HG03108 (cell line): Measurements from ENCODE around the gene PNMT.
"Not testable (repeated sequence)": the region's sequence is repeated elsewhere in the genome, so short reads cannot be mapped to it uniquely, and the experiment has no call there.

Source experiments
- ATAC-seq: cut with Tn5 transposase; IDR thresholded peaks from one replicate; pipeline ENCODE4 v1.9.1; 2021; ENCODE audit warnings: moderate library complexity; ENCODE audit not compliant: unreplicated experiment

Gene PNMT

GRCh38 chr17:39704821-39705551, 36.7 kb downstream of the PNMT start:
- no peak for ATAC-seq

- ATAC-seq = no peak
Measured at GRCh38 chr17:39705786-39706348, 37.6 kb downstream of the PNMT start.

- no peak for ATAC-seq
Measured at GRCh38 chr17:39706383-39706782, 38.1 kb downstream of the PNMT start.

GRCh38 chr17:39706921-39707337, 38.7 kb downstream of the PNMT start:
- no peak for ATAC-seq

GRCh38 chr17:39709319-39709997, 41.2 kb downstream of the PNMT start:
- ATAC-seq = no peak

- ATAC-seq = no peak
Measured at GRCh38 chr17:39709998-39710964, 42.0 kb downstream of the PNMT start.

GRCh38 chr17:39711071-39711470, 42.8 kb downstream of the PNMT start:
- not testable (repeated sequence) for ATAC-seq

GRCh38 chr17:39711851-39712250, 43.6 kb downstream of the PNMT start:
- ATAC-seq = no peak

GRCh38 chr17:39714234-39714633, 46.0 kb downstream of the PNMT start:
- ATAC-seq = no peak

GRCh38 chr17:39715375-39716072, 47.3 kb downstream of the PNMT start:
- ATAC-seq = no peak

- ATAC-seq = no peak
Measured at GRCh38 chr17:39716073-39716818, 48.0 kb downstream of the PNMT start.

GRCh38 chr17:39716879-39717536, 48.8 kb downstream of the PNMT start:
- ATAC-seq = no peak

- ATAC-seq = no peak
Measured at GRCh38 chr17:39717660-39718059, 49.4 kb downstream of the PNMT start.

- ATAC-seq = no peak
Measured at GRCh38 chr17:39719563-39720355, 51.5 kb downstream of the PNMT start.
